Measurements from ENCODE around the gene GDF7.

- TF ChIP-seq POLR2A (IDR thresholded peaks at IDR 0.05) = no peak
- TF ChIP-seq, protein P1, sequence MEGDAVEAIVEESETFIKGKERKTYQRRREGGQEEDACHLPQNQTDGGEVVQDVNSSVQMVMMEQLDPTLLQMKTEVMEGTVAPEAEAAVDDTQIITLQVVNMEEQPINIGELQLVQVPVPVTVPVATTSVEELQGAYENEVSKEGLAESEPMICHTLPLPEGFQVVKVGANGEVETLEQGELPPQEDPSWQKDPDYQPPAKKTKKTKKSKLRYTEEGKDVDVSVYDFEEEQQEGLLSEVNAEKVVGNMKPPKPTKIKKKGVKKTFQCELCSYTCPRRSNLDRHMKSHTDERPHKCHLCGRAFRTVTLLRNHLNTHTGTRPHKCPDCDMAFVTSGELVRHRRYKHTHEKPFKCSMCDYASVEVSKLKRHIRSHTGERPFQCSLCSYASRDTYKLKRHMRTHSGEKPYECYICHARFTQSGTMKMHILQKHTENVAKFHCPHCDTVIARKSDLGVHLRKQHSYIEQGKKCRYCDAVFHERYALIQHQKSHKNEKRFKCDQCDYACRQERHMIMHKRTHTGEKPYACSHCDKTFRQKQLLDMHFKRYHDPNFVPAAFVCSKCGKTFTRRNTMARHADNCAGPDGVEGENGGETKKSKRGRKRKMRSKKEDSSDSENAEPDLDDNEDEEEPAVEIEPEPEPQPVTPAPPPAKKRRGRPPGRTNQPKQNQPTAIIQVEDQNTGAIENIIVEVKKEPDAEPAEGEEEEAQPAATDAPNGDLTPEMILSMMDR (IDR thresholded peaks at IDR 0.05) = no peak
Measured at GRCh38 chr2:20625491-20626391, 41.2 kb upstream of the GDF7 start.
